Activated B cell treated with CpG ODN at 0.5 μM for 24 hours (primary cell): ENCODE results near the gene ROR2. TPM values are rescaled to one million over a fixed set of nuclear protein-coding genes. Genes with fewer than 3 reads are reported as not detected.

ENCODE experiments used
- ATAC-seq: fragments of 200-7000 bp; cut with Tn5 transposase; one replicate; pipeline ENCODE4 v1.10.0; 2021; ENCODE audit warnings: low read depth, mild to moderate bottlenecking, moderate library complexity
- CTCF ChIA-PET: fragments of 350-600 bp; sonication (Branson Sonifier 250); formaldehyde crosslinking; loops from one replicate; lab custom pipeline; 2021; ENCODE audit warnings: antibody characterized with exemption; lab: Charles Lee
- POLR2A ChIA-PET: fragments of 350-600 bp; sonication (Branson Sonifier 250); formaldehyde crosslinking; loops from one replicate; lab custom pipeline; 2021; ENCODE audit warnings: antibody characterized with exemption; lab: Charles Lee
- DNase-seq: peaks from one replicate; pipeline ENCODE4 v3.0.0; 2022
- H3K27ac Mint-ChIP-seq: one replicate; pipeline ENCODE4 v1.8.0; 2020; ENCODE audit warnings: mixed read lengths
- H3K27me3 Mint-ChIP-seq: one replicate; pipeline ENCODE4 v1.8.0; 2021; ENCODE audit warnings: mixed read lengths
- H3K36me3 Mint-ChIP-seq: one replicate; pipeline ENCODE4 v1.8.0; 2021; ENCODE audit warnings: low read depth, mixed read lengths
- H3K4me1 Mint-ChIP-seq: one replicate; pipeline ENCODE4 v1.8.0; 2021; ENCODE audit warnings: mixed read lengths
- H3K4me3 Mint-ChIP-seq: one replicate; pipeline ENCODE4 v1.8.0; 2020; ENCODE audit warnings: mild to moderate bottlenecking, mixed read lengths
- H3K9me3 Mint-ChIP-seq: one replicate; pipeline ENCODE4 v1.8.0; 2020; ENCODE audit warnings: mixed read lengths
- CTCF ChIP-seq: fragments of 200-600 bp; IDR thresholded peaks from one replicate; pipeline ENCODE4 v1.8.0; 2022; ENCODE audit warnings: antibody characterized with exemption, mild to moderate bottlenecking
- intact Hi-C: fragments of 100-400 bp; cut with micrococcal nuclease; formaldehyde crosslinking; loops from one replicate; pipeline ENCODE4 v1.15.1; 2024
- total RNA-seq: library from RNA; stranded (reverse); gene quantifications from 2 replicates; pipeline ENCODE4 v1.2.3, GENCODE V29; 2022

Gene ROR2
- total RNA-seq, 1 donor from 2014 or later = not detected

DNA sequence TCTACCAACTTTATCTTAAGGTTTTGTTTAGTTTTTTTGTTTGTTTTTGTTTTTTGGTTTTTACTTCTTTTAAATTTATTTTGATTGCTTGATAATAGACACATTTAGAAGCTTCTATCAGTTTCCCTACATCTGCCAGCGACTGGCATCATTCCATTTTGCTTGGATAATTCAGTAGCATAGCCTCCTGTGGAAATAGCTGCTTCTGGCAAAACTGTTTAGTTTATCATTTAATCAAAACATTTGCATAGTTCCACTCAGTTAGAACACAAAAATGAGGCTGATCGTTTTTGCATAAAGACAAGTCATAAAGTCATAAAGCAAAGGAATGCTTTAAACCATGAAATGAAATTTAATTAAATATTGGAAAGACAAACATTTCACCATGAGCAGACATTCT, 392.7 kb downstream of the ROR2 start:
- intact Hi-C loops = no loop called here
- Mint-ChIP-seq H3K27ac (no peak overlapping the region), H3K27me3 (peaks cover 11% of the 10 kb centered on the region), H3K4me1 (no peaks in the 10 kb centered on the region), H3K4me3 (no peak overlapping the region), H3K9me3 (no peaks in the 10 kb centered on the region), H3K36me3 (no peaks in the 10 kb centered on the region)
- DNase-seq = no peak
- no peak for ATAC-seq
- ChIA-PET POLR2A (no interaction called here), CTCF (no interaction called here)
- TF ChIP-seq CTCF = no peak

DNA sequence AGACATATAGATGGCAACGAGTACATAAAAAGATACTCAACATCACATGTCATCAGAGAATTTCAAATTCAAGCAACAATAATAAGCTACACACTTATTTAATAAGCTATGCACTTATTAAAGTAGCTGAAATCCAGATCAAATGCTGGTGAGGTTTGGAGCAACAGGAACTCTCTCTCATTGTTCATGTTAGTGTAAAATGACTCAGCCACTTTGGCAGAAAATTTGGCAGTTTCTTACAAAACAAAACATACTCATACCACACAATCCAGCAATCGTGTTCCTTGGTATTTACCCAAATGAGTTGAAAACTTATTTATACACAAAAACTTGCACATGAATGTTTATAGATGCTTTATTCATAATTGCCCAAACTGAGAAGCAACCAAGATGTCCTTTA, 394.9 kb downstream of the ROR2 start:
- H3K4me3 Mint-ChIP-seq = no peak overlapping the region
- intact Hi-C loops = no loop called here
- POLR2A ChIA-PET = no interaction called here
- H3K4me1 Mint-ChIP-seq = no peaks in the 10 kb centered on the region
- CTCF ChIA-PET = no interaction called here
- H3K9me3 Mint-ChIP-seq = no peaks in the 10 kb centered on the region
- no peak for TF ChIP-seq CTCF
- H3K36me3 Mint-ChIP-seq = no peaks in the 10 kb centered on the region
- DNase-seq (no peak), ATAC-seq (no peak)
- H3K27me3 Mint-ChIP-seq = peaks cover 5% of the 10 kb centered on the region
- H3K27ac Mint-ChIP-seq = no peak overlapping the region

GRCh38 chr9:91549177-91549576, 400.9 kb downstream of the ROR2 start:
- no peak overlapping the region for H3K4me3 Mint-ChIP-seq
- intact Hi-C loops = no loop called here
- no peaks in the 10 kb centered on the region for H3K4me1 Mint-ChIP-seq
- CTCF ChIA-PET = no interaction called here
- POLR2A ChIA-PET = no interaction called here
- no peaks in the 10 kb centered on the region for H3K27me3 Mint-ChIP-seq
- no peaks in the 10 kb centered on the region for H3K9me3 Mint-ChIP-seq
- ATAC-seq (no peak), DNase-seq (no peak)
- H3K36me3 Mint-ChIP-seq = no peaks in the 10 kb centered on the region
- TF ChIP-seq CTCF = no peak
- no peak overlapping the region for H3K27ac Mint-ChIP-seq

DNA sequence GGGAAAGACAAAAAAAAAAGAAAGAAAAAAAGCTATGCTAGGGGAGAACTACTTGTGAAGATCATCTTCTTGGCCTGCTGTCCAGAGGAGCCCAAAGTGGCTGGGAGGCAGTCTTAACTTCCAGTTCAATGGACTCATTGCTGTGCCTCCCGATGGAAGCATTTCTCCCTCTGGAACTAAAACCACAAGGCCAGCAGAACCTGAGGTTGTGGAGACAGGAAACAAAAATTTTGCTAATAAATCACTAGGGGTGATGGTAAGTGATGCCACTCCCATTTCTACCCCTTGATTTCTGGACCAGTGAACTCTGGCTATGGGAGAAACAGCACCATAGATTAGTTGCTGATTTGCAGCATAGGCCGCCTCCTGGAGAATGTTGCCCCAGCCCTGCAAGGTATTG, 402.9 kb downstream of the ROR2 start:
- intact Hi-C loops = no loop called here
- TF ChIP-seq CTCF = no peak
- ATAC-seq (no peak), DNase-seq (no peak)
- H3K4me3 Mint-ChIP-seq = no peak overlapping the region
- no peaks in the 10 kb centered on the region for H3K27me3 Mint-ChIP-seq
- ChIA-PET POLR2A (no interaction called here), CTCF (no interaction called here)
- no peaks in the 10 kb centered on the region for H3K36me3 Mint-ChIP-seq
- H3K9me3 Mint-ChIP-seq = no peaks in the 10 kb centered on the region
- H3K27ac Mint-ChIP-seq = no peak overlapping the region
- no peaks in the 10 kb centered on the region for H3K4me1 Mint-ChIP-seq

- Mint-ChIP-seq H3K27ac (no peak overlapping the region), H3K9me3 (no peaks in the 10 kb centered on the region), H3K27me3 (no peaks in the 10 kb centered on the region), H3K4me1 (no peaks in the 10 kb centered on the region), H3K36me3 (no peaks in the 10 kb centered on the region), H3K4me3 (no peak overlapping the region)
- CTCF ChIA-PET = no interaction called here
- DNase-seq = no peak
- no peak for TF ChIP-seq CTCF
- no peak for ATAC-seq
- POLR2A ChIA-PET = no interaction called here
- intact Hi-C loops = no loop called here
Observed at GRCh38 chr9:91546574-91546973, 403.5 kb downstream of the ROR2 start.
